Stimulated activated CD8-positive, alpha-beta memory T cell treated with anti-CD3 and anti-CD28 coated beads, Interleukin-7, amount 100 ng/mL, for 24 hours (primary cell): ENCODE results near the gene MGME1.
"Not testable (repeated sequence)": the region's sequence is repeated elsewhere in the genome, so short reads cannot be mapped to it uniquely, and the experiment has no call there.

ENCODE experiments used
- DNase-seq: peaks from one replicate; pipeline ENCODE4 v3.0.0-alpha.2; 2020; ENCODE audit warnings: low read depth

The MGME1 gene

DNA sequence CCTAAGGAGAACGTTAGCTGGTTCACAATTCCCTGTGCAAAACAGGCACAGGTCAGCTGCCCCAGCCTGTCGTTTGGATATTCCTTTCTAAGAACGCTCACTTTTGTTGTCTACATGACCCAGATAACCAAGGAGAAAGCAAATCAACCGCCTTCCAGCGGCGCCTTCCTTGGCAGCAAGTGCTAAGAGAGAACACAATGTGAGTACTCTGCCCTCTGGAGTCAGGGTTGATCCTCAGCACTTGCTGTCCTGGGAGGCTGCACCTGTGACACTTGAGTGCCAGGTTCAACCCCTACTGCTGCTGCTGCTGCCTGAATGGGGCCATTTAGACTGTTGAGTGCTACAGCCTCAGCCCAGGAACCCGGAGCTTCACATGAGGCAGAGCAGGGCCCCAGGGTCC is 52.1 kb downstream of the MGME1 start:
- no peak for DNase-seq

DNA sequence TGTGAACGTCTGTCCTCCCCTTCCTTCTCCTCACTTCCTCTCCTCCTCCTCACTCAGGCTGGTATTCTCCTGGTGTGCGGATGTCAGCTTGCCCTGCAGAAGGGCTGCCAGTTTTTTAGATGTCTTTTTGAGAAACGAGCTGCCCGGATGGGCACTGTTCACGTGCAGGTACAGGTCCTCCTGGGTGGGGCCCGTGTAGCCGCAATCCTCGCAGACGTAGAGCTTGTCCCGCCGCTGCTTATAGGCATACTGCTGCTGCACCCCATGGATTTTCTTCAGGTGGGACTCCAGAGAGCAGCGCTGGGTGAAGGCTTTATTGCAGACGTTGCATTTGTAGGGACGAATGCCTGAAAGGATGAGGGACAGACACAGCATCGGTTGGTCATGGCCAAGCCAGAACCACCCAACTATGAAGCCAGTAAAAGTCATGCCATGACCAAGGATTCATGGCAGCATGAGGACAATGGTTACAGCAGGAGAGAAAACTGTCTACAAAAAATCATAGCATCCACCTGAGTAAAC is 55.8 kb downstream of the MGME1 start:
- no peak for DNase-seq

DNA sequence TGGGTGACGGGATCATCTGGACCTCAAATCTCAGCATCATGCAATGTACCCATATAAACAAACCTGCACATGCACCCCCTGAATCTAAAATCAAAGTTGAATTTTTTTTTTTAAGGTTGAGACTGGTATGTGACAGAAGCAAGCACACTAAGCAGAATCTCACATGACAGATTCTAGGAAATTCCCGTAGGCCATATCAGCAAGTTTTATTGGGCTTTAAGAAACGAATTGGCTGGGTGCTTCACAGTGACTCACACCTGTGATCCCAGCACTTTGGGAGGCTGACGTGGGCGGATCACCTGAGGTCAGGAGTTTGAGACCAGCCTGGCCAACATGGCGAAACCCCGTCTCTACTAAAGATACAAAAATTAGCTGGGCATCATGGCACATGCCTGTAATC is 58.2 kb downstream of the MGME1 start:
- not testable (repeated sequence) for DNase-seq

DNA sequence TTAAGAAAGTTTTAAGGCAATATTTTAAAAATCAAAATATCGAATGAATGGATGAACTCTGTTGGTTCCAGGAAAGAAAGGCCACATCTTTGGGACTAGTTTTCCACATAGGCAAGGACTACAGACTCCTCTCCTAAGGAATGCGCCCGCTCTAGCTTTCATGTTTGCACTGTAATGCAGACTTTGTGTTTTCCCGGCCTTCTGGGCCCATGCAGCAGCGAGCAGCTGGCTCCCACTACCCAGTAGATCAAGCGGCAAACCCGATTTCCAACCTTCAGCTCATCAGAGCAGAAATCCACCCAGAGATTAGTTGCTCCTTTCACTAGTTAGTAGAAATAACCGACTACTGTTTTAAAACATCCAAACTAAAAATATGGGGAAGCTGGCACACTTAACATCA is 61.2 kb downstream of the MGME1 start:
- no peak for DNase-seq

DNA sequence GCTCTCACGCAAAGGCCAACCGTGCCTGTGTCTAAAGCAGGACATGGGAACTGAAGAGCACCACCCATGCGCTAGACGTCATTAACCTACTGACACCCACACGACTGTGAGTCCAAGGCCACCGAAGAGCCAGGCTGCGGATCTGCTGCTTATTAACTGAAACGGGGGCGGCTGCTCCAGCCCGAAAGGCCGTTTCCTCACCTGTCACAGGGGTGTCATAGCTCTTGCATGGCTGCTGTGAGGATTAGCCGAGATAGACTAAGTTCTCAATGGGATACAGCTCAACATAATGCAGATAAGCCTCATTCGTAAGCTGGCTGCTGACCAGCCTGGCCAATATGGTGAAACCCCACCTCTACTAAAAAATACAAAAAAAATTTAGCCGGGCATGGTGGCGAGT is 62.2 kb downstream of the MGME1 start:
- DNase-seq = no peak

DNA sequence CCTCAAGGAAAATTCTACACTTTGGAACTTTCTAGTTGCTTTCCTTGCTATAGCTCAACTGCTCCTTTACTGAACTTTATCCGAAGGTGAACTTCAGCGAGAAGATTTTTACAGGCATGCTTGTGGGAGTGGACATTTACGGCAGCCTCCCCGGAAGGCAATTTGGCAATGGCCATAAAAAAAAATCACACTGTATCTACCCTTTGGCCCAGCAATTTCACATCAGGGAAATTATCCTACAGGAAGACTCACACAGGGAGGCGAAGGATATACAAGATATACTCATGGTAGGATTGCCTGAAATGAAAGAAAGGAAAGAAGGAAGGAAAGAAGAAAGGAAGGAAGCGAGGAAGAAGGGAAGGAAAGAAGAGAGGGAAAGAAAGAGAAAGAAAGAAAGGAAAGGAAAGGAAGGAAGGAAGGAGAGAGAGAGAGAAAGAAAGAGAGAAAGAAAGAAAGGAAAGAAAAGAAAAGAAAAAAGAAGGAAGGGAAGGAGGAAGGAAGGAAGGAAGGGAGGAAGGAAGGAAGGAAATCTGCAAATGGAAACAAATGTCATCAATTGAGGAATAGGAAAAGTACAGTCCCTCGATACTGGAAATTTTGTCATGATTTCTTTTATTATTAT is 63.2 kb downstream of the MGME1 start:
- no peak for DNase-seq

DNA sequence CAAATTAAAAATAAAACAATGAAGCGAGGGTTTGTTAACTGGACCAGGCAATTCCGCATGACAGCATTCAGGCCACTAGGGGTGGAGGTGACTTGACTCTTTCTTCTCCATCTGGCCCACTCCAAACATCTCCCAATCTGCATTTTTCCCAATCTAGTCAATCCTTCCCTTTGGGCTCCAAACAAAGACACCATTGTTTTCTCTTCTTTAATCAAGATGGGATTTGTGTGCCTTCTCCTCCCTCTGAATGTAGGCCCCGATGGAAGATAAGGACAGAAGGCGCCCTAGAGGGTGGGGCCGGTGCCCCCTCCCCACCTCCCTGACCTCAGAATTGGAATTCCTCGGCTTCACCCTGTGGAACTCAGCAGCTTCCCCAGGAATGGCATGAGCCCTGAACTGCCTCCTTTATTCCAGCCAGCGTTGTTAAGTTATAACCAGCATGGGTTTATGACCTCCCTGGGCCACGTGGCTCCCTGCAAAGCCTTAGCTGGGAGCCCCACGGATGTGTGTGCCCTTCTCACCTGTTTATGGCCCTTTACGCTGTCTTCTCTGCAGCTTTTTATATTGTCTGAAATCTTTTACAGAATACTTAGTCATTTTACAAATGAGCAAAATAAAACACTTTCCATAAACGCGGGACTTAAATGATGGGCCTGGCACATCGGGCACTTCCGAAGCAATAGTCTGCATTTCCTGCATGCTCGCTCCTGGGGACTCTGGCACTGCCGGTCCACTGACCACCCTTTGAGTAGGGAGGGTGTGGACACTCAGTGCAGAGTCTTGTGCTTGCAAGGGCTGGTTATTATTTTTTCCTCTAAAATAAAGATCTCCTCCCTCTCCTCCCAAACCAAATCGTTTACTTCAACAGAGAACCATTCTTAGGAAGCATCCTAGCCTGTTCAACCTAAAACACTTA is 64.4 kb downstream of the MGME1 start:
- DNase-seq = no peak

DNA sequence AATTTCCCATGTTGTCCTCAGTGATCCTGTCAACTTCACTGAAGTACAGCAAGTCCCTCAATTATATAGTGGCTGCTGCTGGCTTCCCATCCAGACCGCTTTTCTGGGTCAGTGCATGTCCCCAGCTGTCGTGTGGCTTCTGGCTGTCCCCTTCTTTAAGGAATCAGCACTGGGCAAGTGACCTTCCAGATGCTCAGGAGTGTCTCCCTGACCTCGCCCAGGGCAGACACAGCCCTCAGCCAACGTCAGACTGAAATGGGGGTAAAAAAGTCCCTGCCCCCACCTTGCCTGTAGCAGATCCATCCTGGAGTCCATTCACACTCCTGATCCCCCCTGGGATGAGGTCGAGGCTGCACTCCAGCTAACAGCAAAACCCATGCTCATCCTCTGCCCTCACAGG is 65.2 kb downstream of the MGME1 start:
- DNase-seq = no peak

DNA sequence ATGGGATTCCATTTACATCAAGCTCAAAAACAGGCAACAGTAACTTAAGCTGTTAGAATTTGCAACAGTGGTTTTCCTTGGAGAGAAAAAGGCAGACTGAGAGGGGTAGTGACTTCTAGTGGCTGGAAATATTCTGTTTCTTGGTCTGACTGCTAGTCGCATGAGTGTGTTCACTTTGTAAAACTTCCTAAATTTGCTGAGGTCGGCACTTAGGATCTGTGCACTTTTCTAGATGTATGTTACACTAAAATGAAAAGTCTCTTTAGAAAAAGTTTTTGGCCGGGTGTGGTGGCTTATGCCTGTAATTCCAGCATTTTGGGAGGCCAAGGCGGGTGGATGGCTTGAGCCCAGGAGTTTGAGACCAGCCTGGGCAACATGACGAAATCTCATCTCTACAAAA is 70.2 kb downstream of the MGME1 start:
- no peak for DNase-seq
